ENCODE results near the gene RBM17.
"Not testable (repeated sequence)": the region's sequence is repeated elsewhere in the genome, so short reads cannot be mapped to it uniquely, and the experiment has no call there.

The RBM17 gene

DNA sequence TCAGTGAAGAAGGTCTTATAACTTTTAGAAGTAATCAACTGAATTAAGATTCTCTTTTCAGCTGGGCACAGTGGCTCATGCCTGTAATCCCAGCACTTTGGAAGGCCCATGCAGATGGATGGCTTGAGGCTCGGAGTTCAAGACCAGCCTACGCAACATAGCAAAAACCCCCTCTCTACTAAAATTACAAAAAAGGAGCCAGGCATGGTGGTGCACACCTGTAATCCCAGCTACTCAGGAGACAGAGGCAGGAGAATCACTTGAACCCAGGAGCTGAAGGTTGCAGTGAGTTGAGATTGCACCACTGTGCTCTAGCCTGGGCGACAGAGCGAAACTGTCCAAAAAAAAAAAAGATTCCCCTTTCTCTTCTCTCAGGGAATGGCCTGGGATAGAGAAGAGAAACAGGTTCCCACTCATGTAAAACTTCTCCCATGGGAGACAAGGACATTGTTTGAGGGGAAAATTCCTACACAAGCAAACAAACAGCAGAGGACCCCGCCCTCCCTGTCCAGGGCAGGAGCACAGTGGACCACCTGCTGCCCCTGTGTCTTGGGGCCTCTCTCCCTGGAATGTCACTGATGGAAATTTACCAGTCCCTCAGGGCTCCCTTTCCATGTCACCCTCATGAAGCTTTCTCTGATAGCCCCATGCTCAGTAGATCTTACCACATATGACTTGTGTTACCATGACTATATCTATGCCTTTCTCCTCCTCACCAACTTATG, 32.3 kb upstream of the RBM17 start:
- no peak for DNase-seq

DNA sequence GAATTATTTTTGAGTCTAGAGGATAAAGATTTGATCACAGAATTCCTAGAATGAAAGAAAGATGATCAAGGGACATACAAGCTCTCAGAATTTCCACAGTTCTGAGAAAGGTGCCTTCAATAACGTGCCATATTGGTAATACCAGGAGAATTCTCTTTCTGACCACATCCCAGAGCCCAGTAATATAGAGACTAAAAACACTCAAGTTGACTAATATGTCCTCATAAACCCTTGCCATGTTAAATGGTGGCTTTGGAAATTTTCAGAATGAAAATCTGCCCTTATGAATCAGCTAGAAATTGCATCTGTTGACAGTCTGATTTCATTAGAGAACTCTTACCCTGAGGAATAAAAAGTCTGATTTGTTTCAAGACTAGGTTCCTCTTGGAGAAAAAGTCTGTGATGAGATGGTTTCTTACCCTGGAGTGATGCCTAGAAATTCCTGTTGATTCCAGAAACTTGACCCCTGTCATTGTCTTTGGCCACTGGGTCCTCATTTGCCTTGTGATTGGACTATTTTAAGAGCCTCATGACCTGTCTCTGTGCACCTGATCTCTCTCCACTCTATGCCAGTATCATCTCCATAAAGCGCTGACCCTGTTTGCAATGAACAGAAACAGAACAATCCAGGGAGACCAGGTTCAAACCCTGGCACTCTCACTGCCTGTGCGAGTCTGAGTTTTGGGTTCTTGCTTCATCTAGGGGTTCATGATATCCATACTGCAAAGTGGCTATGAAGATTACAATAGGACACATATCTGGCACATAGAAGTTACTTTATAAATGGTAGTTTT, 30.0 kb upstream of the RBM17 start:
- no peak for DNase-seq

DNA sequence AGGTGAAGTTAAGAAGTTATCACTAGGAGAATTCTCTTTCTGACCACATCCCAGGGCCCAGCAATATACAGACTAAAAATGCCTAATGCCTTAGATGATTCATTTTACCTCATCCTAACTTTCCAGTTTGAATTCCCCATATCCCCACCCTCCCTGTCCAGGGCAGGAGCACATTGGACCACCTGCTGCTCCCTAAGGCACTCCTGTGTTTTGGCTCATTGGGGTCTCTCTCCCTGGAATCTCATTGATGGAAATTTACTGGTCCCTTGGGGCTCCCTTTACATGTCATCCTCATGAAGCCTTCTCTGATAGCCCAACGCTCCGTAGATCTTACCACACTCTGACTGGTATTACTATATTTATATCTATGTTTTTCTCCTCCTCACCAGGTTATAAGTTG, 29.3 kb upstream of the RBM17 start:
- DNase-seq, result no peak

DNA sequence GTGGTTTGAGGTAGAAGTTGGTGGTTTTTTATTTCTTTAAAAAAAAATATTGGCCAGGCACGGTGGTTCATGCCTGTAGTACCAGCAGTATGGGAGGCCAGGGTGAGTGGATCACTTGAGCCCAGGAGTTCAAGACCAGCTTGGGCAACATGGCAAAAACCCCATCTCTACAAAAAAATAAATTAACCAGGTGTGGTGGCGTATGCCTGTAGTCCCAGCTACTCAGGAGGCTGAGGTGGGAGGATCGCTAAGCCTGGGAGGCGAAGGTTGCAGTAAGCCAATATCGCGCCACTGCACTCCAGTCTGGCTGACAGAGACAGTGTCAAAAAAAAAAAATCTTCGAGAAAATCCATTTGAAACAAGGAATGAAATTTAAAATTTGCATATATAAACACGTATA, 27.8 kb upstream of the RBM17 start:
- DNase-seq, result no peak

DNA sequence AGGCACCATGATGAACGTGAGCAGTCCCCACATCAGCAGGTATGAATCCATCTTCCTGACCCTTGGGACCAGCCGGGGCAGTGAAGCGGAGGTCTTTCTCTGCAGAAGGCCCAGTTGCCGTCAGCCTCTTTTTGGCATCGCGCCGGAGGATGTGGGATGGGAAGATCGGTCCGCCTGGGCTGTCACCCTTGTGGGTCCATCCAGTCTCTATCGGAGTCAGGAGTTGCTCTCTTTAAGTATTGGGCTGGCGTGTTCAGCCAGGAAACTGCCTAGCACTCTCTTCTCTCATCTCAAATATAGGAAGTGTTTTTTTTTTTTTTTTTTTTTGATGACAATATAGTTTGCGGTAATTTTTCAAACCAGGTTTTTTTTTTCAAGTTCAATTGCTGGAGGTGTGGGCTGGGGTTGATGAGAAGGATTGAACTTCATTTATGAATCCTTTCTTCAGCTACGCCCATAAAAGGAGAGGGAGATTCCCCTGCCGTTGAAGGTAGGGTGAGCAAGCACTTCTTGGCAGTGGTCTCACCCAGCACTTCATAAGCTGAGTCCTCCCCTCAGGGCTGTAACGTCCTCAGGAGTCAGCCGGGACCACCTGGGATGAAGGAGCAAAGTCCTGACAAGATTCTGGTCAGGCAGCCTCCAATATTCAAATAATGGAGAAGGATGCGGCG, 26.6 kb upstream of the RBM17 start, which contains the start of gene IL2RA:
Gene IL2RA, minus strand, starts transcription at position 267 of the 671 bp plus-strand sequence. Its CDS starts 216 bp downstream, at position 51.
- DNase-seq, result no peak

DNA sequence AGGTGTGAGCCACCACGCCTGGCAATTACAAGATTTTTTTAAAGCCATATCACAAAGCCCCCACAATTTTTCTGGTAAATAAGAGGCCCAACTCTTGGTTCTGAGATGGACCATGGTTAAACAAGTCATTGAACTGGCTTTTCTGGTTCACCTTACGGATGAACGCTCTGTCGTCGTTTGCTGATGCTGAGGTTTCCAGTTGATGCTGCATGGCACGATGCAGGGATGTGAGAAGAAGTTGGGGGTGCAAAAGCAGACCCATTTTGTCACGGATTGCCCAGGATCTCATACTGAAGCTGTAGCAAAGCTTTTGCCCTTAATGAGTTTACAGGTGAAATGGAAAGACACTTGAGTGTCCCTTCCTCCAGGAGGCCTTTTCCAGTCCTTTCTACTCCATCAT, 24.7 kb upstream of the RBM17 start:
- DNase-seq, result no peak

DNA sequence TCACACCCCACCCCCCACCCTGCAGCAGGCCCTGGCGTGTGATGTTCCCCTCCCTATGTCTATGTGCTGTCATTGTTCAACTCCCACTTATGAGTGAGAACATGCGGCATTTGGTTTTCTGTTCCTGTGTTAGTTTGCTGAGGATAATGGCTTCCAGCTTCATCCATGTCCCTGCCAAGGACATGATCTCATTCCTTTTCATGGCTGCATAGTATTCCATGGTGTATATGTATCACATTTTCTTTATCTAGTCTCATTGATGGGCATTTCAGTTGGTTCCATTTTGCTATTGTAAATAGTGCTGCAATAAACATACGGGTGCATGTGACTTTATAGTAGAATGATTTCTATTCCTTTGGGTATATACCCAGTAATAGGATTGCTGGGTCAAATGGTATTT, 24.1 kb upstream of the RBM17 start:
- DNase-seq, result not testable (repeated sequence)

DNA sequence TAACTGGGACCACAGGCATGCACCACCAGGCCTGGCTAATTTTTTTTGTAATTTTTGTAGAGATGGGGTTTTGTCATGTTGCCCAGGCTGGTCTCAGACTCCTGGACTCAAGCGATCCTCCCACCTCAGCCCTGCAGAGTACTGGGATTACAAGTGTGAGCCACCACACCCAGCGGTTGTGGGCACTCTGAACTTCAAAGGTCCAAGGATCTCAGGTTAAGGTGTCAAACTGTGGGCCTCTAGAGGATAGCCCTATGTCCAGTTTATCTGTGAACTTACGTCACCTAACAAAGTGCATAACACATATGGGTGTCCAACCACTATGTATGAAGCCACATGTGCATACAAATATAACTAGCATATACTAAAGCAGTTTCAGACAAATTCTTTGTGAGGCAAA, 23.4 kb upstream of the RBM17 start:
- DNase-seq, result no peak

DNA sequence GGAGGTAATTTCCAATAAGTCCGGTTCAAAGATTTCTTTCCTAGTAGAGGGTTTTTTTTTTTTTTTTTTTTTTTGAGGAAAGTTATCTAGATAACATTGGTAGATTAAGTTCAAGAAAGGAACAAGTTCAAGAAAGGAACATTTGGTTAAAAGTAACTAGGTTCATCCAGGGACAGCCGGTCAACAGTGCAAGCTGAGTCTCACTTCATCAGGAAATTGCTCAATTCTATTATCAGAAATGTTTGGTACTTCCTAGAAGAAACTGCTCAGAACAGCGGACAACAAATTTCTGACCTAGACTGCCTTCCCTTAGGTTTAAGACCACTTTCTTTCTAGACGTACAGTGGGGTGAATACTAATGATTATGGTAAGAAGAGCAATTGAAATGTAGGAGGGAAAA, 23.0 kb upstream of the RBM17 start:
- no peak for DNase-seq

DNA sequence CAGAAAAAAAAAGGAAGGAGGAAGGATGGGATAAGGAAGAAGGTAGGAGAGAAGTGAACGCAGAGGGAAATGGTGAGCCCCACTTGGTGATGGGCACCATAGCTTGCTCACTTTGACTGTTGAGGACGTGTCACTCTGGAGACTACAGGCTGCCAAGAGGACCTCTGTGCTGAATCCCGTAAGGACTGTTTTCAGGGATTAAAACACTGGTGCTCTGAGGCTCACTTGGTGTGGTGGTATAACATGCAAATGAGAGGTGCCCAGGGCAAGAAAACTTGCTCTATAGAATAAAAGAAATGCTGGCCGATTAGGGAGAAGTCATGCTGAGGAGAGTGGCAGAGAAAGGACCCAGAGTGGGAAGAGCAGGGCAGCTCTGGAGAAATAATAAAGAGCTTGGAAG, 21.4 kb upstream of the RBM17 start:
- DNase-seq, result no peak

DNA sequence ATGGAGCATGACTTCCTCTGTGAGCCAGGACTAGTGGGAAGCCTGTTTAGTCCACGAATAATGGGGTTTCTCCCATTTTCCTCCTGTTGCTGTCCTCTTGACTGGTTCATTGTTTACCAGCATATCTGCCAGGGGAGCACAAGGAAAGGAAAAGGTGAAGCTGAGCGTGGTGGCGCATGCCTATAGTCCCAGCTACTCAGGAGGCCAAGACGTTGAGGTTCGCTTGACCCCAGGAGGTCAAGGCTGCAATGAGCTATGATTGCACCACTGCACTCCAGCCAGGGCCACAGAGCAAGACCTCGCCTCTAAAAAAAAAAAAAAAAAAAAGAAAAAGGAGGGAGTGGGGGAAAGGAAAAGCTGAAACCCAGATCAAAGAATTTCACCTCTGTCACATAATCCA, 20.8 kb upstream of the RBM17 start:
- no peak for DNase-seq

DNA sequence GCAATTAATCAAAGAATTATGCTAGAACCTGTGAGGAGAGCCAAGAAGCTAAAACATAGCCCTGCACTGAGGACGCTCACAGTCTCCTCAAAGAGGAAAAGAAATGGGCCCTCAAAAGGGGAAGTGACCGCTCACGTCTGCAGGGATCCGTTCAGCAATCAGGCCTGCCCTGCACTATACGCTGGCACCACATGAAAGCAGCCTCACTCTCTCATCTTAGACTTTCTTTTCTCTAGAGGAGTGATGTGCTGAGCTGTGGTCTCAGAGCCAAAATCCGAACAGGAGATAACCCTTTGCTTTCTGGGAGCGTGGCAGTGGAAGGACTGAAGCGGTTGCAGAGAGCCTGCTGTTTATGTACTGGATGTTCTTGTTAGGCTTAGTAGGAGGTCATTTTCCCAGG, 20.4 kb upstream of the RBM17 start:
- DNase-seq, result no peak

DNA sequence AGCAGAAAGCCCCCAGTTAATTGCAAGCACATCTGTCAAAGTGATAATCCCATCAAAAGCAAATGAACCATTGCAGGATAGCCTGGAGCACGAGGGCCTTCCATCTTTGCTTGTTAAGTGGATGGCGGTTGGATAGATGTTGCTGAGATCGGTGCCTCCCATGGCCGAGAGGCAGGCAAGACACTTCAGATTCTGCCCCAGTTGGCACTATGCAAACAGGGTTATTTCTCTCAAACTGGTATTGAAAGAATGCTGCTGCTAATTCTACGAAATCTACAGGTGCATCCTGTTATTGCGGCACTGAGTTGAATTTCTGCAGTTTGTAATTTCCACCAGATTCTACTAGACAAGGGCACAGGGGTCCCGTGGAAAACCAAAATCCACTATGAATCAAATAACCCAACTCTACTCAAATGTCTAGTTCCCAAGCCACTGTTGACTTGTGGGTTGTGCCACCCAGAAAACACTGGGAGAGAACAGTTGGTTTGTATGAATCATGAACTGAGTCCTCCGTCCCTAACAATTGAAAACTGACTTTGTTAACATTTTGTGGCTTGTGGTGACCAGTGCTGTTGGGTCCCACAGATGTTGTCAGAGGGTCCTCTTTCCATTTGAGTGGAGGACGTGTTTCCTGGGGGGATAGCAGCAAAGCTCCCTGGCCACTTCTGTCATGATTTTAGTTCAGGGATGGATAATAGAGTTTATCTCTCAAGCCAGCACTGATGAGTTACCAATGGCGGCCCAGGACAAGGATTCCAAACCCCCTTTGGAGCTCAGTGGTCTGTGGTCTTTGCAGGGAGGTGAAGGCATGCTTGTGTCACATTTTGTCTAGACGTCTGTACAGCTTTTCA, 19.5 kb upstream of the RBM17 start:
- DNase-seq, result no peak

DNA sequence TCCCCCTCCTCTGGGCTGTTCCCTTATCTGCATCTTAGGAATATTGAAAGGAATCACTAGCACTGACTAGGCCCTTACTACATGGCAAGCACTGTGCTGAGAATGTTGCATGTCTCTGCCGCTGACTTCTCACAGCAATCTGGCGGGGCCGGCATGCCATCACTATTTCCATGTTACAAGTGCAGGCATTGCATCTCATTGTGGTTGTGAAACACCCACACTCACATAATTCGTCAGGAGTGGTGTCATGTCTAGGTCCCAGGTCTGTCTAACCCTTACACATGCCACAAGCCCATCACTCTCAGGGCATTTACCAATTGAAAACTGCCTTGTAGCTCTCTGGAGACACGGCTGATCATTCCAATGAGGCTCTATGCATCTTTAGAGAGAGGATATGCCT, 18.2 kb upstream of the RBM17 start:
- DNase-seq, result no peak

DNA sequence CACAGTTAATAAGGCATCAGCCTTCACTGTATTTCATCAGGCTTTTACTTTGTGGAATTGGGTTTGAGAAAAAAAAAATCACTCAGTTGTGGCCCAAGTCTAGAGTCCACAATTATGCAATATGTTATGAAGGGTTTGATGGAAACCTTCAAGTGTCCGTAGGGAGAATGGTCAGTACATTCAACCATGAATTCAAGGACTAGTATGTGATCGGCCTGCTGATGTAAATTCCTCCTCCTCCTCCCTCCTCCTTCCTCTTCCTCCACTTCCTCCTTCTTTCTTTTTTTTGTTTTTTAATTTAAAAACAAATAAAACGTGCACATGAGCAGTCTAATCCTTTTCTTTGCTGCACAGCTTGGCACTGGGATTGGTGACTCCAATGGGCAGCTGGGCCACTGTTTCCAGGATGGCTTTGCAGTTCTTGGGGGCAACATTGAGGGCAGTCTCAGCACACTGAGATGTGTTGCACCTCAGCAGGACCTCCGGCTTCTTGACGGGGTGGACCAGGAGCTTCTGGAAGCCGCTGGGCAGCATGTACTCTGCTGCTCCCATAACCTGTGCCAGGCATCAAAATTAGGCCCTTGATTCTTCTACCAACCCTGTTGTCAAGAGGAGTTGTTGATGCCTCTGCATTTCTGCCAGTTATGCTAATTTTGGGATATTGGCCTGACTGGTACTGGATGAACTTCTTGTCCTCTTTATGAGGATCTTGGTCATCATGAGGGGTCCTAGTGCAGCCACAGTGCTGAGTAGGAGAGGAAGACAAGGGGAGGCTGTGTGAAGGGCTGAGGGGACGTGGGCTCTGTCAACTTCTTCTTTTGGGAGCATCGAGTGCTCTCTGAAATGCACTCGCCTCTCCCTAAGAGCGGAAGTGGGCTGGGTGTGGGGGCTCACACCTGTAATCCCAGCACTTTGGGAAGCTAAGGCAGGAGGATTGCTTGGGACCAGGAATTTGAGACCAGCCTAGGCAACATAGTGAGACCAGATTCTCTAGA, 17.4 kb upstream of the RBM17 start:
- no peak for DNase-seq

DNA sequence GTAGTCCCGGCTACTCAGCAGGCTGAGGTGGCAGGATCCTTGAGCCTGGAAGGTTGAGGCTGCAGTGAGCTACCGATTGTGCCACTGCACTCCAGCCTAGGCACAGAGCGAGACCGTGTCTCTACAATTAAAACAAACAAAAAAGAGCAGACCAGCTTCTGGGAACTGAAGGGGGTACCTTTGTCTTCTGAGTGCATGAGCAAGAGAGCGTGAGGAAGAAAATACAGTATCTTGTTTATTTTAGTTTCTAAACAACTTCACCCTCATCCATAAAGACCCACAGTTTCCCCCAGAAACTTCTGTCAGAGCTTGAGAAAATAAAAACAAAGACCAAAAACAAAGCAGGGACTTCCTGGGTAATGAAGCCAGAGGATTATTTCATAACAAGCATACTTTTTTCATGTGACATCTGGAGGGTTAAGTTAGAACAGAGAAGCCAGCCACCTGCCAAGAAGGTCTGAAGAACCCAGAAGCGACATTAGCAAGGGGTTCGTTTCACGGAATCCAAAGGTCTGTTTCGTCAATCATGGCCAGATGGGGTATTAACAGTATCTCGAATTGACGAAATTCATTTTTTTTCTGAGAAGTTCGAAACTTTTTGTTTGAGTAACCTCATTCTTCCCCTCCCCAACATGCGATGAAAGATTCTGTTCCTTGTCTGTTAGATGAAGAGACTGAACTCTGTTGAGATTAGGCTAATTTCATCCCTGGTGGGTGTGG, 16.5 kb upstream of the RBM17 start:
- DNase-seq, result no peak

DNA sequence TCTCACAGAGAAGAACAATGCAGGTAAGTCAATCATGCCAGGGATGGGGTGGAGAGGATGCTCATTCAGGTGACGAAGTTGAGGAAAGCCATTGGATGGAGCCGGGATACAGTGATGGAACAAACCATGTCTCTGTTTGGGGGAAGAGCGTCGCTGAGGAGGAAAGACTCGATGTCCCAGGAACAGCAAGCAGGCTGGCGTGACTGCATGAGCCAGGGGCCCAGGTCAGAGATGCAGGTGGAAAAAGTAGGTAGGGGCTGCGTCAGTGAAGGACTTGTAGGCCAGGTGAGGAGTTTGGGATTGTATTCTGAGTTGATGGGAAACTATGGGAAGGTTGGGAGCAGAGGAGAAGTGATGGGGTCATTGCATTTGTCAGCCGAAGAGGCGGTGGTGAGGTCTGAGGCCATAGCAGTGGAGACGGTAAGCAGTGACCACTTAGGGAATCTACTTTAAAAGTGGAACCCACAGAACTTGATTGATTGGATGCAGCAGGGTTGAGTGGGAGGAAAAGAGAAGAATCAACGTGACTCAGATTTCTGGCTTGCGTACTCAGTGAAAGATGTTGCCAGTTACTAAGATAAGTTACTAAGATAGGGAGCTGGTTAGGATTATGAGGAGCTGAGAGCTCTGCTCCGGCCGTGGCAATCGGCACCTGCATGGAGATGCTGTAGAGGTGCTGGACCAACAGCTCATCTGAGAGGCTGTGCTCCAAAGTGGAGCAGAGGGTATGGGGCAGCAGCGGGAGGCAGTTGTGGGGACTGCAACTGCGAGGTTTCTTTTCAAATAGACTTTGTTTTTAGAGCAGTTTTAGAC, 14.1 kb upstream of the RBM17 start:
- DNase-seq, result no peak

DNA sequence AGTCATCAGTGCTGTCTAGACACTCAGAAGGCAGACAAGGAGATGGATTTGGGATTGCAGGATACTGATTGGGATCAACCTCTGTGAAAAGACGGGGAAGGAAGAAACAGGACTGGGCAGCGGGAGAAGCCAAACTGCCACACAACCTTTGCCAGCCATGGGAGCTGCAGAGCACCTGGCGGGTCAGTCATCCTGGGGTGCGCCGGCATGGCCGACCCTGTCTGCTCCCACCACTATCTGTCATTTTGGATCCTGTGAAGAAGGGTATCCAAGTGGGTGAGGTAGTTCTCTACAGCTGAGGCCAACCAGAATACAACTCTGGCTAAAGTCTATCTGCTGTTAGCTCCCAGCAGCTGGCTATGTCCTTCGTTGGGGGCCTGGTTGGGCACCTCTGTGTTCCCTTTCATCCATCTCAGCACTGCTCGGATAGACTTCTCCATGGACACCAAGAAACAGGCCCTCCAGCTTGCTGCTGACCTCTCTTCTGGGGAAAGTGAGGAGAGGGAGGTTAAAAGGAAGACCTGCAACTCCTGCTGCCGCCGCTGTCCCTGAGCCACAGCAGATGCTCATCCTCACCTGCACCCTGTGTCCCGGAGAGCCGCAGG, 11.7 kb upstream of the RBM17 start:
- no peak for DNase-seq

DNA sequence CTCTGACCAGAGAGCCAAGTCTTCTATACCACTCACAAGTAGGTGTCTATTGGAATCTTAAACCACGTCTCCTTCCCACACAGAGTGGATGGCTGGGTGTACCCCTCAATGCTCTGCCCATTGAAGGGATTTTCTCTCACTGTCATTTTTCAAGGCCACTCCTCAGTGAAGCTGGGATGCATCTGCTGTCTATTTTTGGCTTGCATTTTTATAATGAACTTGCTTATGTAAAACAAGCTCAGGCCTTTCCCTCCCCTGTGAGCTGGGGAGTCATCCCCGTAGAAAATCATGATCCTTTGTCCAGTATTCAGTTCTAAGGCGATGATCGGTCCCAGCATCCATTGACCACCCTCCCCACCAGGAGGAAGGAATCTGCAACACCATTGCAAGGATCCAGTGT, 9.8 kb upstream of the RBM17 start:
- DNase-seq, result no peak
